GM06990 (cell line): ENCODE measurements around the gene MKNK1.
"Not testable (repeated sequence)": the region's sequence is repeated elsewhere in the genome, so short reads cannot be mapped to it uniquely, and the experiment has no call there.

ENCODE experiments used
- DNase-seq: peaks from one replicate; pipeline ENCODE4 v3.0.0-alpha.2; 2011; ENCODE audit not compliant: insufficient read length; ENCODE audit errors: extremely low read depth
- H3K27me3 ChIP-seq: replicated peaks from 2 replicates; pipeline ENCODE4 v1.6.0; 2011; ENCODE audit warnings: low read length; ENCODE audit not compliant: control insufficient read depth, insufficient read depth
- H3K36me3 ChIP-seq: 2 replicates; pipeline ENCODE4 v1.5.1; 2011; ENCODE audit warnings: low read length; ENCODE audit not compliant: control insufficient read depth, insufficient read depth
- H3K4me3 ChIP-seq: replicated peaks from 2 replicates; pipeline ENCODE4 v1.5.1; 2011; ENCODE audit warnings: low read depth, mild to moderate bottlenecking, control low read depth, low read length
- TF ChIP-seq, protein P1 (sequence below): IDR thresholded peaks from 2 replicates; pipeline ENCODE4 v1.5.1; 2011; ENCODE audit warnings: low read length, control low read depth, mild to moderate bottlenecking, inconsistent platforms; ENCODE audit not compliant: insufficient read depth, poor library complexity, severe bottlenecking

Gene MKNK1

GRCh38 chr1:46603858-46604549, at the start of gene MKNK1:
Gene MKNK1, minus strand, starts transcription at chr1:46604268. Its CDS starts 20,941 bp downstream, at chr1:46583327.
- H3K36me3 ChIP-seq = peaks cover 10% of the 10 kb centered on the region
- TF ChIP-seq, protein P1, sequence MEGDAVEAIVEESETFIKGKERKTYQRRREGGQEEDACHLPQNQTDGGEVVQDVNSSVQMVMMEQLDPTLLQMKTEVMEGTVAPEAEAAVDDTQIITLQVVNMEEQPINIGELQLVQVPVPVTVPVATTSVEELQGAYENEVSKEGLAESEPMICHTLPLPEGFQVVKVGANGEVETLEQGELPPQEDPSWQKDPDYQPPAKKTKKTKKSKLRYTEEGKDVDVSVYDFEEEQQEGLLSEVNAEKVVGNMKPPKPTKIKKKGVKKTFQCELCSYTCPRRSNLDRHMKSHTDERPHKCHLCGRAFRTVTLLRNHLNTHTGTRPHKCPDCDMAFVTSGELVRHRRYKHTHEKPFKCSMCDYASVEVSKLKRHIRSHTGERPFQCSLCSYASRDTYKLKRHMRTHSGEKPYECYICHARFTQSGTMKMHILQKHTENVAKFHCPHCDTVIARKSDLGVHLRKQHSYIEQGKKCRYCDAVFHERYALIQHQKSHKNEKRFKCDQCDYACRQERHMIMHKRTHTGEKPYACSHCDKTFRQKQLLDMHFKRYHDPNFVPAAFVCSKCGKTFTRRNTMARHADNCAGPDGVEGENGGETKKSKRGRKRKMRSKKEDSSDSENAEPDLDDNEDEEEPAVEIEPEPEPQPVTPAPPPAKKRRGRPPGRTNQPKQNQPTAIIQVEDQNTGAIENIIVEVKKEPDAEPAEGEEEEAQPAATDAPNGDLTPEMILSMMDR = peak; percentile 13
- no peaks in the 10 kb centered on the region for H3K27me3 ChIP-seq
- peak; percentile 96 for DNase-seq
- H3K4me3 ChIP-seq = peak within 1 kb of the TSS; percentile 94

- Histone ChIP-seq H3K36me3 (peaks cover 1% of the 10 kb centered on the region), H3K27me3 (no peaks in the 10 kb centered on the region), H3K4me3 (no peak overlapping the region)
- TF ChIP-seq, protein P1 = no peak
- no peak for DNase-seq
Measured at GRCh38 chr1:46653405-46653958, 49.4 kb upstream of the MKNK1 start.

- DNase-seq = no peak
- Histone ChIP-seq H3K36me3 (peaks cover 1% of the 10 kb centered on the region), H3K4me3 (no peak overlapping the region), H3K27me3 (no peaks in the 10 kb centered on the region)
- TF ChIP-seq, protein P1 = no peak
Measured at GRCh38 chr1:46652321-46653100, 48.4 kb upstream of the MKNK1 start.

GRCh38 chr1:46651152-46651551, 47.1 kb upstream of the MKNK1 start:
- not testable (repeated sequence) for H3K27me3 ChIP-seq, H3K4me3 ChIP-seq, H3K36me3 ChIP-seq, DNase-seq

- no peaks in the 10 kb centered on the region for H3K27me3 ChIP-seq
- TF ChIP-seq, protein P1 = no peak
- DNase-seq = no peak
- no peak overlapping the region for H3K4me3 ChIP-seq
- no peaks in the 10 kb centered on the region; the same call in 1 of the 2 replicates for H3K36me3 ChIP-seq
Measured at GRCh38 chr1:46650491-46650890, 46.4 kb upstream of the MKNK1 start.

DNA sequence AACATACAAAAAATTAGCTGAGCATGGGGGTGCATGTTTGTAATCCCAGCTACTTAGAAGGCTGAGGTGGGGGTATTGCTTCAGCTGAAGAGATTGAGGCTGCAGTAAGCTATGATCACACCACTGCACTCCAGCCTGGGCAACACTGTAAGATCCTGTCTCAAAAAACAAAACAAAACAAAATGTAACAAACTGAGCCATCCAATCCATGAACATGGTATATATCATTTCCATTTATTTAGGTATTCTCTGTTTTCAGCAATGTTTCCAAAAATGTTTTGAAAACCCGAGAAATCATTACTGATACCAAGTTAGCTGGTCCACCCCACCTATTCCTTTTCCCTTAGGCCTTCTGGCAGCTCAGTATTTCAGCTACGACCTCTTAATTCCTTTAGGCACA, 45.7 kb upstream of the MKNK1 start:
- TF ChIP-seq, protein P1 = no peak
- no peaks in the 10 kb centered on the region for H3K27me3 ChIP-seq
- H3K4me3 ChIP-seq = no peak overlapping the region
- no peak for DNase-seq
- H3K36me3 ChIP-seq = no peaks in the 10 kb centered on the region; the same call in 1 of the 2 replicates
